Endothelial cell of umbilical vein (primary cell): ENCODE data around the gene FAM98C.

Experiments
- CTCF ChIP-seq, 2 donors: IDR thresholded peaks; 1 replicate in 1 of 2; 2 replicates in 1 of 2; pipeline ENCODE4 v1.5.1; 2011; ENCODE audit warnings: low read length in 2 of 2, mild to moderate bottlenecking in 2 of 2, moderate library complexity in 2 of 2, control low read depth in 1 of 2, inconsistent platforms in 1 of 2, low read depth in 1 of 2; ENCODE audit not compliant: insufficient read depth in 1 of 2; ENCODE audit errors: extremely low read depth in 1 of 2
- EZH2 ChIP-seq: IDR thresholded peaks from 2 replicates; pipeline ENCODE4 v1.6.1; 2012; ENCODE audit warnings: borderline replicate concordance, low read depth, mild to moderate bottlenecking, moderate library complexity, low read length, inconsistent platforms; ENCODE audit not compliant: severe bottlenecking
- FOS ChIP-seq: IDR thresholded peaks from 2 replicates; pipeline ENCODE4 v1.6.1; 2011; ENCODE audit warnings: mild to moderate bottlenecking, low read length, moderate library complexity, borderline replicate concordance; ENCODE audit not compliant: insufficient read depth

- TF ChIP-seq EZH2 = no peak
- no peak for TF ChIP-seq CTCF (IDR thresholded peaks at IDR 0.05; ENCODE audit: extremely low read depth in 1 of 2, insufficient read depth in 1 of 2, low read depth in 1 of 2, low read length in 2 of 2)
- no peak for TF ChIP-seq FOS
Observed at GRCh38 chr19:38425810-38426466, 23.0 kb downstream of the FAM98C start, which contains the start of gene RASGRP4.
